OCI-LY1 (cell line): ENCODE data around the gene CENPS.

Experiments
- H2AFZ ChIP-seq: fragments of 200-600 bp; sonication (generic), shearing (Covaris generic); 2 replicates; pipeline ENCODE4 v1.6.0; 2014; ENCODE audit warnings: antibody characterized with exemption, mild to moderate bottlenecking, low read length
- H3F3A ChIP-seq: fragments of 200-600 bp; sonication (generic), shearing (Covaris generic); 2 replicates; pipeline ENCODE4 v1.6.0; 2014; ENCODE audit warnings: mild to moderate bottlenecking, antibody characterized with exemption, low read length, moderate library complexity; ENCODE audit not compliant: insufficient read depth
- H3K27ac ChIP-seq: fragments of 200-600 bp; sonication (generic); 2 replicates; pipeline ENCODE4 v1.5.1; 2014; ENCODE audit warnings: low read length, mixed run types, mild to moderate bottlenecking, low read depth; ENCODE audit not compliant: poor library complexity, severe bottlenecking
- H3K27me3 ChIP-seq: fragments of 200-600 bp; sonication (generic); 2 replicates; pipeline ENCODE4 v1.6.0; 2014; ENCODE audit warnings: antibody characterized with exemption, mild to moderate bottlenecking, low read length, moderate library complexity; ENCODE audit not compliant: insufficient read depth
- H3K36me3 ChIP-seq: fragments of 200-600 bp; sonication (generic); 2 replicates; pipeline ENCODE4 v1.6.1; 2014; ENCODE audit warnings: mild to moderate bottlenecking, antibody characterized with exemption, low read length, moderate library complexity, mixed read lengths; ENCODE audit not compliant: insufficient read depth
- H3K4me1 ChIP-seq: fragments of 200-600 bp; sonication (generic); 2 replicates; pipeline ENCODE4 v1.5.1; 2014; ENCODE audit warnings: mild to moderate bottlenecking, low read length, moderate library complexity; ENCODE audit not compliant: insufficient read depth, severe bottlenecking
- H3K4me2 ChIP-seq: fragments of 200-600 bp; sonication (generic), shearing (Covaris generic); 2 replicates; pipeline ENCODE4 v1.6.1; 2014; ENCODE audit warnings: low read length
- H3K4me3 ChIP-seq: fragments of 200-600 bp; sonication (generic); 2 replicates; pipeline ENCODE4 v1.5.1; 2014; ENCODE audit warnings: low read length, low read depth, mild to moderate bottlenecking, mixed read lengths; ENCODE audit not compliant: poor library complexity, severe bottlenecking
- H3K79me2 ChIP-seq: fragments of 200-600 bp; shearing (Covaris generic); 2 replicates; pipeline ENCODE4 v1.6.1; 2016; ENCODE audit warnings: mixed run types, low read length, mixed read lengths; ENCODE audit not compliant: insufficient read depth
- H3K9ac ChIP-seq: fragments of 200-600 bp; sonication (generic), shearing (Covaris generic); 2 replicates; pipeline ENCODE4 v1.6.1; 2014; ENCODE audit warnings: mild to moderate bottlenecking, low read length, mixed read lengths
- H3K9me2 ChIP-seq: fragments of 200-600 bp; sonication (generic), shearing (Covaris generic); 2 replicates; pipeline ENCODE4 v1.6.1; 2014; ENCODE audit warnings: low read depth, mild to moderate bottlenecking, low read length, mixed read lengths
- H3K9me3 ChIP-seq: fragments of 200-600 bp; shearing (Covaris generic); 2 replicates; pipeline ENCODE4 v1.6.1; 2014; ENCODE audit warnings: low read length, mixed read lengths
- H4K20me1 ChIP-seq: fragments of 200-600 bp; sonication (generic), shearing (Covaris generic); 2 replicates; pipeline ENCODE4 v1.6.0; 2016; ENCODE audit warnings: mild to moderate bottlenecking, low read length; ENCODE audit not compliant: insufficient read depth
- EZH2 ChIP-seq: fragments of 200-600 bp; sonication (generic), shearing (Covaris generic); IDR thresholded peaks from 2 replicates; pipeline ENCODE4 v1.8.0; 2017; ENCODE audit warnings: borderline replicate concordance, mixed run types, mild to moderate bottlenecking, antibody characterized with exemption, low read length, moderate library complexity, mixed read lengths
- TF ChIP-seq, protein P1 (sequence below): fragments of 200-600 bp; sonication (generic), shearing (Covaris generic); IDR thresholded peaks from 2 replicates; pipeline ENCODE4 v1.5.1; 2017; ENCODE audit warnings: mild to moderate bottlenecking, antibody characterized with exemption, low read length, moderate library complexity, mixed read lengths

CENPS gene

DNA sequence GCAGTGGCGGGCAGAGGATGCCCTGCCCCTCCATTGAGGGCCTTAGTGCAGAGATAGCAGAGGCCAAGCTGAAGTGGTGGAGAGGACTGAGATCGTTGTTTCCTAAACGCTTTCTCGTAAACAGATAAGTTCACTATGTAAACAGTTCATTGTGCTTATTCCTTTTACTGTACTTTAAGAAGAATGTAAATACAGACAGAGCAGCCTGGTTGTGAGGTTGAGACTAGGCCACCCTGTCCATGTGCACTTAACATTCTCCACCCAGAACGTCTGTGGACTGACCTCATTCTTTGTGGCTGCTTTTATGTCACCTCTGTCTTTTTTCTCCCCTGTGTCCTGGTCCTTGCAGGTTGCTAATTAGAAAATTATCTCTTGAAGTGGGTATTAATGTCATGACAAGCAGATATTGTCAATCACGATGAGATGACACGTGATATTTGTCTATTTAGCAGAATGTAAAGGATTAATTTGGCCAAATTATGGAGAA lies 8.5 kb downstream of the CENPS start:
- Histone ChIP-seq H3K9me3 (no peaks in the 10 kb centered on the region), H3K4me3 (no peak overlapping the region), H3F3A (no peaks in the 10 kb centered on the region), H4K20me1 (no peaks in the 10 kb centered on the region), H3K36me3 (0 out of 2 replicates have a peak, but pooled peaks cover 4% of the 10 kb centered on the region), H3K79me2 (no peaks in the 10 kb centered on the region), H2AFZ (no peak overlapping the region), H3K4me1 (no peaks in the 10 kb centered on the region), H3K9me2 (no peaks in the 10 kb centered on the region), H3K9ac (no peak overlapping the region), H3K27ac (no peak overlapping the region), H3K4me2 (no peak overlapping the region), H3K27me3 (no peaks in the 10 kb centered on the region)
- TF ChIP-seq, protein P1, sequence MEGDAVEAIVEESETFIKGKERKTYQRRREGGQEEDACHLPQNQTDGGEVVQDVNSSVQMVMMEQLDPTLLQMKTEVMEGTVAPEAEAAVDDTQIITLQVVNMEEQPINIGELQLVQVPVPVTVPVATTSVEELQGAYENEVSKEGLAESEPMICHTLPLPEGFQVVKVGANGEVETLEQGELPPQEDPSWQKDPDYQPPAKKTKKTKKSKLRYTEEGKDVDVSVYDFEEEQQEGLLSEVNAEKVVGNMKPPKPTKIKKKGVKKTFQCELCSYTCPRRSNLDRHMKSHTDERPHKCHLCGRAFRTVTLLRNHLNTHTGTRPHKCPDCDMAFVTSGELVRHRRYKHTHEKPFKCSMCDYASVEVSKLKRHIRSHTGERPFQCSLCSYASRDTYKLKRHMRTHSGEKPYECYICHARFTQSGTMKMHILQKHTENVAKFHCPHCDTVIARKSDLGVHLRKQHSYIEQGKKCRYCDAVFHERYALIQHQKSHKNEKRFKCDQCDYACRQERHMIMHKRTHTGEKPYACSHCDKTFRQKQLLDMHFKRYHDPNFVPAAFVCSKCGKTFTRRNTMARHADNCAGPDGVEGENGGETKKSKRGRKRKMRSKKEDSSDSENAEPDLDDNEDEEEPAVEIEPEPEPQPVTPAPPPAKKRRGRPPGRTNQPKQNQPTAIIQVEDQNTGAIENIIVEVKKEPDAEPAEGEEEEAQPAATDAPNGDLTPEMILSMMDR: no peak
- TF ChIP-seq EZH2: no peak

DNA sequence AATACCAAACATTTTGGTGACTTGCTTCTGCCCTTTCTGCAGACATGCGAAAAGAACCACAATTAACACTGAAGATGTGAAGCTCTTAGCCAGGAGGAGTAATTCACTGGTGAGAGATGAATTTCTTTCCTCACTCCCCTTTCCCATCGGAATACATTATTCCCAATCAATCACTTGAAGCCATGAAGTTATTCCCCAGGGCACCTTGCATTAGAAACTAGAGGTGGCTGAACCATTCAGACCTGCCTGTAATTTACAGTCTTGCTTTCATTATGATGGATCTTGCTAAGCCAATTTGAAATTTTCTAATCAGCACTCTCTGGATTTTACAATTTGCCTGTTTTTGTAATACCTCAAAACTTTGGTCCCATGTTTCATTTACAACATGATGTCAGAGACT lies 10.1 kb downstream of the CENPS start:
- Histone ChIP-seq H3K4me3 (no peak overlapping the region), H3K4me1 (no peaks in the 10 kb centered on the region), H3F3A (no peaks in the 10 kb centered on the region), H2AFZ (no peak overlapping the region), H4K20me1 (no peaks in the 10 kb centered on the region), H3K79me2 (no peaks in the 10 kb centered on the region), H3K27me3 (no peaks in the 10 kb centered on the region), H3K9ac (no peak overlapping the region), H3K27ac (no peak overlapping the region), H3K9me3 (no peaks in the 10 kb centered on the region), H3K9me2 (no peaks in the 10 kb centered on the region), H3K36me3 (no peaks in the 10 kb centered on the region), H3K4me2 (no peak overlapping the region)
- TF ChIP-seq EZH2: no peak
- TF ChIP-seq, protein P1: no peak

DNA sequence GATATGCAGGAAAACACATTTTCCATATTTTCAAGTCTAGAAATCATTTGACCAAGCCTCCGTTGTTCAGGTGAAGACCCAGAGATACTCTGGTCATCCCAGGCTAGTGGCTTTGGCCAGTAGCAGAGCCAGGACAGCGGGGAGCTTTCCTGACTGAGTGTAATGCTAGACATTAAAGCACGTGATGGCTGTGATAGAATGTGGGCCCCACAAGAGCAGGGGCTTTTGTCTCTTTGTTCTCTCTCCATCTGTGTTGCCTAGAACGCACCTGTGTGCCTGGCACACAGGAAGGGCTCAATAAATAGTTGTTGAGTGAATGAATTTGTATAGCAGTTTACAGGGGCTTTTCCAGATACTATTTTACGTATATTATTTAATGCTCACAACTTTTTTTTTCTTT lies 10.6 kb downstream of the CENPS start:
- H3K9me2 ChIP-seq: no peaks in the 10 kb centered on the region
- TF ChIP-seq EZH2: no peak
- TF ChIP-seq, protein P1: no peak
- H3K4me1 ChIP-seq: no peaks in the 10 kb centered on the region
- no peaks in the 10 kb centered on the region for H3F3A ChIP-seq
- no peak overlapping the region for H3K27ac ChIP-seq
- H3K79me2 ChIP-seq: no peaks in the 10 kb centered on the region
- H3K9me3 ChIP-seq: no peaks in the 10 kb centered on the region
- no peaks in the 10 kb centered on the region for H3K36me3 ChIP-seq
- no peak overlapping the region for H3K4me2 ChIP-seq
- no peaks in the 10 kb centered on the region for H4K20me1 ChIP-seq
- no peak overlapping the region for H3K4me3 ChIP-seq
- H3K9ac ChIP-seq: no peak overlapping the region
- H3K27me3 ChIP-seq: no peaks in the 10 kb centered on the region
- no peak overlapping the region for H2AFZ ChIP-seq
